Breast epithelium (tissue), 3 donors: Measurements from ENCODE around the gene ANXA4.

Experiments
- POLR2A ChIP-seq: fragments of 450-650 bp; IDR thresholded peaks from one replicate; pipeline ENCODE4 v1.6.1; 2016; ENCODE audit warnings: antibody characterized with exemption, mild to moderate bottlenecking, moderate library complexity
- POLR2AphosphoS5 ChIP-seq, 3 donors: sonication (generic); formaldehyde crosslinking; IDR thresholded peaks; one replicate each; pipeline ENCODE4 v1.6.1; 2017; ENCODE audit warnings: antibody characterized with exemption in 3 of 3
- TF ChIP-seq, protein P1 (sequence below), 3 donors: fragments of 450-650 bp; IDR thresholded peaks; one replicate each; pipeline ENCODE4 v1.5.1; 2016 to 2017; ENCODE audit warnings: antibody characterized with exemption in 3 of 3, mild to moderate bottlenecking in 3 of 3, moderate library complexity in 3 of 3

DNA sequence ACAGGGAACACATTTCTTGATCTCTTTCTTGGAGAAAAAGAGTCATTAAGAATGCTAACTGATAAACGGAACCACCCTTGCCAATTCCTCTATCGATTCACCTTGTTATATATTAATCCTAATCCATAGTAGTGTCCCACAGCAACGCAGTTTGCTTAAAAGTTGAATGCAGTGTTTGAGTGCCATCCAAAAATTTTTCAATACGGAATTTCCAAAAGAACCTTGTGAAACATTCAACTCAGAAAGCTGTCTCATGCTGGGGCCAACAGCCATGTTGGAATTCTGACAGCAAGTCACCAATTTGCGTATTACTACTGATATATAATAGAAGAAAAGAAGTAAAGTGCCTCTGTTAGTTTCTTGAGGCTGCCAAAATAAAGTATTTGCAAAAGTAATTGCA lies 42.3 kb downstream of the ANXA4 start:
- TF ChIP-seq, protein P1, sequence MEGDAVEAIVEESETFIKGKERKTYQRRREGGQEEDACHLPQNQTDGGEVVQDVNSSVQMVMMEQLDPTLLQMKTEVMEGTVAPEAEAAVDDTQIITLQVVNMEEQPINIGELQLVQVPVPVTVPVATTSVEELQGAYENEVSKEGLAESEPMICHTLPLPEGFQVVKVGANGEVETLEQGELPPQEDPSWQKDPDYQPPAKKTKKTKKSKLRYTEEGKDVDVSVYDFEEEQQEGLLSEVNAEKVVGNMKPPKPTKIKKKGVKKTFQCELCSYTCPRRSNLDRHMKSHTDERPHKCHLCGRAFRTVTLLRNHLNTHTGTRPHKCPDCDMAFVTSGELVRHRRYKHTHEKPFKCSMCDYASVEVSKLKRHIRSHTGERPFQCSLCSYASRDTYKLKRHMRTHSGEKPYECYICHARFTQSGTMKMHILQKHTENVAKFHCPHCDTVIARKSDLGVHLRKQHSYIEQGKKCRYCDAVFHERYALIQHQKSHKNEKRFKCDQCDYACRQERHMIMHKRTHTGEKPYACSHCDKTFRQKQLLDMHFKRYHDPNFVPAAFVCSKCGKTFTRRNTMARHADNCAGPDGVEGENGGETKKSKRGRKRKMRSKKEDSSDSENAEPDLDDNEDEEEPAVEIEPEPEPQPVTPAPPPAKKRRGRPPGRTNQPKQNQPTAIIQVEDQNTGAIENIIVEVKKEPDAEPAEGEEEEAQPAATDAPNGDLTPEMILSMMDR (IDR thresholded peaks at IDR 0.05), result no peak
- TF ChIP-seq POLR2A (no peak), POLR2AphosphoS5 (IDR thresholded peaks at IDR 0.05) (no peak)
